Astrocyte (in vitro differentiated cells and primary cell): ENCODE data around the gene ATP8B4. TPM values are rescaled to one million over a fixed set of nuclear protein-coding genes. Genes with fewer than 3 reads are reported as not detected.

ENCODE experiments used
- DNase-seq: peaks from one replicate; pipeline ENCODE4 v3.0.0-alpha.2; 2010; ENCODE audit warnings: low read depth
- FAIRE-seq: peaks from 2 replicates; lab custom pipeline; 2011; peaks lifted over from hg19 to GRCh38; lab: Jason Lieb, UNC
- H2AFZ ChIP-seq: 2 replicates; pipeline ENCODE4 v1.6.0; 2012; ENCODE audit warnings: low read depth, low read length, inconsistent platforms
- H3K27ac ChIP-seq: 2 replicates; pipeline ENCODE4 v1.5.1; 2011; ENCODE audit warnings: low read depth, low read length, inconsistent platforms
- H3K27me3 ChIP-seq: 2 replicates; pipeline ENCODE4 v1.6.0; 2011; ENCODE audit warnings: low read length, inconsistent platforms; ENCODE audit not compliant: insufficient read depth
- H3K36me3 ChIP-seq: 2 replicates; pipeline ENCODE4 v1.5.1; 2011; ENCODE audit warnings: low read length, inconsistent platforms; ENCODE audit not compliant: insufficient read depth
- H3K4me1 ChIP-seq: 2 replicates; pipeline ENCODE4 v1.5.1; 2011; ENCODE audit warnings: low read length, inconsistent platforms; ENCODE audit not compliant: insufficient read depth
- H3K4me2 ChIP-seq: 2 replicates; pipeline ENCODE4 v1.6.0; 2012; ENCODE audit warnings: low read length, inconsistent platforms
- H3K4me3 ChIP-seq: 2 replicates; pipeline ENCODE4 v1.5.1; 2011; ENCODE audit warnings: low read depth, mild to moderate bottlenecking, low read length, inconsistent platforms; ENCODE audit not compliant: insufficient read depth
- H3K79me2 ChIP-seq: 2 replicates; pipeline ENCODE4 v1.6.0; 2012; ENCODE audit warnings: mild to moderate bottlenecking, low read length, inconsistent platforms; ENCODE audit not compliant: insufficient read depth
- H3K9ac ChIP-seq: 2 replicates; pipeline ENCODE4 v1.6.0; 2012; ENCODE audit warnings: mild to moderate bottlenecking, low read length, inconsistent platforms
- H3K9me3 ChIP-seq: 2 replicates; pipeline ENCODE4 v1.5.1; 2012; ENCODE audit warnings: low read depth, mild to moderate bottlenecking, low read length, inconsistent platforms; ENCODE audit not compliant: insufficient read depth
- H4K20me1 ChIP-seq: 2 replicates; pipeline ENCODE4 v1.6.0; 2012; ENCODE audit warnings: low read length, inconsistent platforms; ENCODE audit not compliant: insufficient read depth
- H3K27ac Mint-ChIP-seq: one replicate; pipeline ENCODE4 v1.8.0; 2021; ENCODE audit warnings: mild to moderate bottlenecking, mixed read lengths; ENCODE audit not compliant: unreplicated experiment
- H3K27me3 Mint-ChIP-seq: one replicate; pipeline ENCODE4 v1.8.0; 2021; ENCODE audit warnings: low read depth, mixed read lengths; ENCODE audit not compliant: unreplicated experiment
- H3K36me3 Mint-ChIP-seq: one replicate; pipeline ENCODE4 v1.8.0; 2021; ENCODE audit warnings: low read depth, mixed read lengths; ENCODE audit not compliant: unreplicated experiment
- H3K4me1 Mint-ChIP-seq: one replicate; pipeline ENCODE4 v1.8.0; 2021; ENCODE audit warnings: low read depth, mixed read lengths; ENCODE audit not compliant: unreplicated experiment
- H3K4me3 Mint-ChIP-seq: one replicate; pipeline ENCODE4 v1.8.0; 2021; ENCODE audit warnings: mild to moderate bottlenecking, moderate library complexity, mixed read lengths; ENCODE audit not compliant: unreplicated experiment
- H3K9me3 Mint-ChIP-seq: one replicate; pipeline ENCODE4 v1.8.0; 2021; ENCODE audit warnings: mild to moderate bottlenecking, mixed read lengths; ENCODE audit not compliant: unreplicated experiment
- EZH2 ChIP-seq: IDR thresholded peaks from 2 replicates; pipeline ENCODE4 v1.6.1; 2012; ENCODE audit warnings: mild to moderate bottlenecking, low read length, inconsistent platforms; ENCODE audit not compliant: insufficient read depth
- total RNA-seq: library from RNA; stranded (reverse); gene quantifications from 2 replicates; pipeline ENCODE4 v1.2.1, GENCODE V29; 2021
- TF ChIP-seq, protein P1 (sequence below): IDR thresholded peaks from 2 replicates; pipeline ENCODE4 v1.5.1; 2011; ENCODE audit warnings: low read depth, mild to moderate bottlenecking, inconsistent platforms, low read length, moderate library complexity; ENCODE audit not compliant: insufficient read depth

Gene ATP8B4
- total RNA-seq, 1 donor from 2014 or later, result 0.23 TPM

DNA sequence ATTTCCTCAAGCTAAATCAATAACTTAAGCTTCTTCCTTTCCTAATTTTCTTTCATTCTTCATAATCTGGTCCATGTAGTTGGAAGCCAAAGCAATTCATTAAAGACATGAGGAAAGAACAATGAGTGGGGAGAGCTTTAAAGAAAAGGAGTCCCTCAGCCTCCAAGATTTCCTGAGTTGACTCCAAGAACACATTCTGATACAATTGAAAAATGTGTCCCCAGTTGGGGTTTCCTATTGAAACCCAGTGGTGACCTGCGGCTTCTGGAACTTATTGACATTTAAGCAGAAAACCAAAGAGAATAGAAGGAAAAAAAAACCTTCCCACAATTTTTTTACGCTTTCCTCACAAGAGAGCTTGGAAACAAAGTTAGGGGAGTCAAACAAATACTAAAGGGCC is 37.0 kb downstream of the ATP8B4 start:
- Histone ChIP-seq H2AFZ (no peak overlapping the region), H3K9ac (no peak overlapping the region), H3K4me2 (no peak overlapping the region), H4K20me1 (no peaks in the 10 kb centered on the region), H3K9me3 (no peaks in the 10 kb centered on the region), H3K27ac (no peak overlapping the region), H3K79me2 (no peaks in the 10 kb centered on the region), H3K36me3 (no peaks in the 10 kb centered on the region), H3K4me1 (no peaks in the 10 kb centered on the region), H3K27me3 (no peaks in the 10 kb centered on the region), H3K4me3 (no peak overlapping the region)
- H3K9me3 Mint-ChIP-seq, result no peaks in the 10 kb centered on the region
- no peak for FAIRE-seq
- TF ChIP-seq, protein P1, sequence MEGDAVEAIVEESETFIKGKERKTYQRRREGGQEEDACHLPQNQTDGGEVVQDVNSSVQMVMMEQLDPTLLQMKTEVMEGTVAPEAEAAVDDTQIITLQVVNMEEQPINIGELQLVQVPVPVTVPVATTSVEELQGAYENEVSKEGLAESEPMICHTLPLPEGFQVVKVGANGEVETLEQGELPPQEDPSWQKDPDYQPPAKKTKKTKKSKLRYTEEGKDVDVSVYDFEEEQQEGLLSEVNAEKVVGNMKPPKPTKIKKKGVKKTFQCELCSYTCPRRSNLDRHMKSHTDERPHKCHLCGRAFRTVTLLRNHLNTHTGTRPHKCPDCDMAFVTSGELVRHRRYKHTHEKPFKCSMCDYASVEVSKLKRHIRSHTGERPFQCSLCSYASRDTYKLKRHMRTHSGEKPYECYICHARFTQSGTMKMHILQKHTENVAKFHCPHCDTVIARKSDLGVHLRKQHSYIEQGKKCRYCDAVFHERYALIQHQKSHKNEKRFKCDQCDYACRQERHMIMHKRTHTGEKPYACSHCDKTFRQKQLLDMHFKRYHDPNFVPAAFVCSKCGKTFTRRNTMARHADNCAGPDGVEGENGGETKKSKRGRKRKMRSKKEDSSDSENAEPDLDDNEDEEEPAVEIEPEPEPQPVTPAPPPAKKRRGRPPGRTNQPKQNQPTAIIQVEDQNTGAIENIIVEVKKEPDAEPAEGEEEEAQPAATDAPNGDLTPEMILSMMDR, result no peak
- no peak for TF ChIP-seq EZH2
- H3K4me3 Mint-ChIP-seq, result no peak overlapping the region
- H3K4me1 Mint-ChIP-seq, result peaks cover 2% of the 10 kb centered on the region
- H3K36me3 Mint-ChIP-seq, result no peaks in the 10 kb centered on the region
- no peak overlapping the region for H3K27ac Mint-ChIP-seq
- DNase-seq, result no peak
- H3K27me3 Mint-ChIP-seq, result no peaks in the 10 kb centered on the region

GRCh38 chr15:50077651-50078050 is 41.4 kb downstream of the ATP8B4 start:
- no peak for TF ChIP-seq EZH2
- TF ChIP-seq, protein P1, result no peak
- Histone ChIP-seq H3K27me3 (no peaks in the 10 kb centered on the region), H3K9me3 (no peaks in the 10 kb centered on the region), H3K4me3 (no peak overlapping the region), H2AFZ (no peak overlapping the region), H3K4me1 (no peaks in the 10 kb centered on the region), H3K9ac (no peak overlapping the region), H4K20me1 (no peaks in the 10 kb centered on the region), H3K4me2 (no peak overlapping the region), H3K27ac (no peak overlapping the region), H3K36me3 (no peaks in the 10 kb centered on the region), H3K79me2 (no peaks in the 10 kb centered on the region)
- no peaks in the 10 kb centered on the region for H3K36me3 Mint-ChIP-seq
- no peak for FAIRE-seq
- no peak overlapping the region for H3K4me3 Mint-ChIP-seq
- H3K9me3 Mint-ChIP-seq, result no peaks in the 10 kb centered on the region
- DNase-seq, result no peak
- no peak overlapping the region for H3K27ac Mint-ChIP-seq
- H3K27me3 Mint-ChIP-seq, result peaks cover 2% of the 10 kb centered on the region
- peaks cover 2% of the 10 kb centered on the region for H3K4me1 Mint-ChIP-seq

- H3K9me3 Mint-ChIP-seq, result no peaks in the 10 kb centered on the region
- Histone ChIP-seq H3K27ac (no peak overlapping the region), H3K36me3 (no peaks in the 10 kb centered on the region), H4K20me1 (no peaks in the 10 kb centered on the region), H3K79me2 (no peaks in the 10 kb centered on the region), H3K4me1 (no peaks in the 10 kb centered on the region), H3K9ac (no peak overlapping the region), H2AFZ (no peak overlapping the region), H3K27me3 (no peaks in the 10 kb centered on the region), H3K4me2 (no peak overlapping the region), H3K9me3 (no peaks in the 10 kb centered on the region), H3K4me3 (no peak overlapping the region)
- no peak overlapping the region for H3K27ac Mint-ChIP-seq
- no peak for FAIRE-seq
- no peak overlapping the region for H3K4me3 Mint-ChIP-seq
- no peaks in the 10 kb centered on the region for H3K36me3 Mint-ChIP-seq
- DNase-seq, result no peak
- peaks cover 2% of the 10 kb centered on the region for H3K27me3 Mint-ChIP-seq
- TF ChIP-seq, protein P1, result no peak
- no peak for TF ChIP-seq EZH2
- H3K4me1 Mint-ChIP-seq, result peaks cover 2% of the 10 kb centered on the region
Observed at GRCh38 chr15:50077176-50077575, 41.9 kb downstream of the ATP8B4 start.
